Right ventricle myocardium inferior (tissue), 1 donor: Measurements from ENCODE around the gene STAG2. TPM values are rescaled to one million over a fixed set of nuclear protein-coding genes. Genes with fewer than 3 reads are reported as not detected.

Experiments
- ATAC-seq: fragments of 200-7000 bp; cut with Tn5 transposase; one replicate; pipeline ENCODE4 v1.9.1; 2020; ENCODE audit warnings: mild to moderate bottlenecking, moderate library complexity
- DNase-seq: peaks from one replicate; pipeline ENCODE4 v3.0.0; 2021; ENCODE audit errors: missing footprints
- intact Hi-C: fragments of 100-400 bp; cut with DNase I; formaldehyde crosslinking; loops from one replicate; pipeline ENCODE4 v1.11.0; 2022
- total RNA-seq: library from RNA; stranded (reverse); fragmentation: NEBNext Ultra II Directional; extraction: Animal tissue kit (Norgen Biotek cat#: 25700); gene quantifications from one replicate; pipeline ENCODE4 v1.2.1, GENCODE V29; 2021
- donor health status: DM: no; HTN: yes; CAD: no; lungs with severe emphysema.

Gene STAG2
- total RNA-seq, 1 donor from 2014 or later, result 32.9 TPM

DNA sequence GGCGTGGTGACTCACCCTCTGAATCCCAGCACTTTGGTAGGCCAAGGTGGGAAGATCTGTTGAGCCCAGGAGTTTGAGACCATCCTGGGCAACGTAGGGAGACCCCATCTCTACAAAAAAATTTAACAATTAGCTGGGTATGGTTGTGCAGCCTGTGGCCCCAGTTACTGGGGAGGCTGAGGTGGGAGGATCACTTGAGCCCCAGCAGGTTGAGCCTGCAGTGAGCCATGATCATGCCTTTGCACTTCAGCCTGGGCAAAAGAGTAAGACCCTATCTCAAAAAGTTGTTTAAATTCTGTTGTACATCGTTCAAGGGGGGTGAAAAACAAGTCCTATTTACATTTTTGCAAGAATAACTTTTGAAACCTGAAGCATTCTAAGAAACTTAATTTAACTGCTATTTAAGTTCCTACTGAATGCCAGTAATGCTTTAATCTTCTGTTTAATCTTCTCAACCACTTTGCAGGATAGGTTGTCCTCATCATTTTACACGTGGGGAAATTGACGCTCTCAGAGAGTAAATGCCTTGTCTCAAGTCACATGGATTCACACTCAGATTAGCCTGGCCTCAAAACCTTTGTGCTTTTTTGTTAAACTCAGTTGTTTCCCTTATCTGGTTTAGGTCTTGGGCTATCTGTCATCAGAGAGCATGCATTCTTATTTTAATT, 7.0 kb downstream of the STAG2 start:
- no peak for ATAC-seq
- intact Hi-C loops, result loop anchor here (10.0 kb wide), 1 partner anchor 46 kb away; no protein-coding TSS in a partner anchor
- DNase-seq, result no peak

DNA sequence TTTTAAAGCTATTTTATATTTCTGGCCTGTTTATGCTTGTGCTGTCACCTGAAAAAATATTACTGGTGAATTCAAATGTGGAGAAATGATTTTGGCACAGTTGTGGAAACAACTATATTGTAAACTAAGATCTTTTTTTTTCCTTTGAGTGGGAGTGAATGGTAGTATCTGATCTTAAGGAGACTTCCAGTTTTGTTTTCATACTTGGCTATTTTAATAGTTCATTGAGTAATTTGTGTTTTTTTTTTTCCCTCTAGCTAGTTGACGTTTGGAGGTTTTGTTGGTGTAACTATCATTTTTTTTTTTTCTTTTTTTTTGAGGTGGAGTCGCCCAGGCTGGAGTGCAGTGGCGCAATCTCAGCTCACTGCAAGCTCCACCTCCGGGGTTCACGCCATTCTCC, 10.5 kb downstream of the STAG2 start:
- ATAC-seq, result no peak

DNA sequence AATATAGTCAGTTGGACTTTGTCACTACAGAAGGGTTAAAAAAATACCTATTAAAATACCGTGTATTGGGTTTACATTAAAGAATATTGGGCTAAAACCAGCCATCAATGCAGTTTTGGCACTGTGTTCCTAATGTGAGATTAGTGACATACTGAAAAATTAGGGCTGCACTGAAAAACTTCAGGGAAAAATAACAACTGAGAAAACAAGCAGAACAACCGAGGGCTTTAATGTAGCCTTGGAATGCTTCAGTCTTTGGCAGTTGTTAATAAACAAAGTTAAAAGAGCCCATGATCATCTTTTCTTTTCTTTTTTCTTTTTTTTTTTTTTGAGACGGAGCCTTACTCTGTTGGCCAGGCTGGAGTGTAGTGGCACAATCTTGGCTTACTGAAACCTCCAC, 12.4 kb downstream of the STAG2 start:
- ATAC-seq, result no peak

More for the DNA sequence above, 10.5 kb downstream of the STAG2 start:
- no peak for DNase-seq
- intact Hi-C loops, result no loop called here

DNA sequence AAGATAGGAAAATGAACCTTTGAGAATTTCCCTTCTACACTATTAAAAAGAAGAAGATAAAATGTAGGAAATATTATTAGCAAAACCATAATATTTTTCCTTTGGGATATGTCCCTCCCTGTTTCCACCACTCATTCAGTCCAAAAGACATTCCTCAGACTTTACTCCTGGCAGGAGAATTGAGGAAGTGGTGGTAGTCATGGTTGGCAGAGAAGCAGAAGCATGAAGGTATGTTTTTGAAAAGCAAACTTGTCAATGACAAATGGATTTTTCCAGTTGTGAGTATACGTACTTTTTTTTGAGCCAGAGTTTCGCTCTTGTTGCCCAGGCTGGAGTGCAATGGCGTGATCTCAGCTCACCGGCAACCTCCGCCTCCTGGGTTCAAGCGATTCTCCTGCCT, 13.7 kb downstream of the STAG2 start:
- ATAC-seq, result no peak
- no peak for DNase-seq
- intact Hi-C loops, result no loop called here

More for the DNA sequence above, 12.4 kb downstream of the STAG2 start:
- intact Hi-C loops, result no loop called here
- DNase-seq, result no peak

DNA sequence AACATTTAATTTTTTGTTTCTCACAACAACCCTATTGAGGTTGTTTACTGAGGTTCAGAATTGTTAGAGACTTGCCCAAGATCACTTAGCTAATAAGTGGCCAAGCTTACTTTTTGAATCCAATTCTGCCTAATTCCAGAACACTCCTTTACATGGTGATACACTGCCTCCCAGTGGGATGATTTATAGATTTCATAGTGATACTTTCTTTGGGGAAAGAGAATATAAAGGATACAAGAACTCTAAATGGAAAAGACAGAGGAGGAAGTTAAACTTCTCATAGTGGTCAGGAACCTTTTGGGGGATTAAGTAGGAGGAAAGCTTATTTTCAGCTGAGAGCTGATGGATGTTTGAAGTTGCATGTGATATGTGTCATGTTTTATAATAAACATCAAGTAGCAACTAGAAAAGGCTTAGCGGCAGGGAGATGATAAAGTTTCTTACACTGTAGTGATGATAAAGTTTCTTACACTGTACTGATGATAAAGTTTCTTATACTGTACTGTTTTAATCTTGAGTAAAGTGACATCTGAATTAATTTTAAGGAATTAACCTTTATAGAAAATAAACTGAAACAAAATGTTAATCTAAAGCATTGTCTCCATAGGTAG, 15.3 kb downstream of the STAG2 start:
- no peak for DNase-seq
- intact Hi-C loops, result no loop called here
- ATAC-seq, result no peak

DNA sequence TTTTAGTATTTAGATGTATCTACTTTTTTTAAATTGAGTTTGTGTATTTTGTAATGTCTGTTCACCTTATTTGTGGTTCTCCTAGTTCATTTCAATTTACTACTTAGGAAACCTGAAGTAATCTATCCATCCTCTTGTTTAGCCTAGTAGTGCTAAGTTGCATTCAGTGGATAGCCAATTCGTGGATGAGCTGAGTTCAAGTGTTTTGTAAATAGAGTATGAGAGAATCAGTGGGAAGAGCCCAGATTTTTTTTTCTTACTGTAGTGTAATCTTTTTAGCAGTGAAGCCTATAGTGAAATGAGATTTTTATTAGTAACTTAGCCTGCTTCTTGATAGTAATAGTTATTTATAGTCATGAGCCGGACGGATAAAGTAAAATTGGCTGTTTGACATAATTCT, 21.7 kb downstream of the STAG2 start:
- ATAC-seq, result no peak
- intact Hi-C loops, result no loop called here
- no peak for DNase-seq

DNA sequence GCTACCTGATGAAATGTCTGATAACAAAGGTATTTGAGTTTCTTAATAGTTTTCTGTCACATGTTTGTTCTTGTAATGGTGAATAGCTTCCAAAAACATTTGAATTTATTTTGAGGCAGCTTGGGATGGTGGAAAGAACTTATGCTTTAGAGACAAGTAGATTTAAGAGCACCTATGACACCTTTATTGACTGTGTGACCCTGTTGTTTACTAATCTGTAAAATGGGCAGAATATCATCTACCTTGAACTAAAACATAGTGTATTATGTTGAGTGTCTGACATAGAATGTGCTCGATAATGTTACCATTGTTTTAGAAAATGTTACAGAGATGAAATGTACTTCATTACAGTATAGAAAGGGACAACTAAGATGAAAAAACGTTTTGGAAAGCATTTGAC, 24.9 kb downstream of the STAG2 start:
- intact Hi-C loops, result no loop called here
- no peak for DNase-seq
- no peak for ATAC-seq

DNA sequence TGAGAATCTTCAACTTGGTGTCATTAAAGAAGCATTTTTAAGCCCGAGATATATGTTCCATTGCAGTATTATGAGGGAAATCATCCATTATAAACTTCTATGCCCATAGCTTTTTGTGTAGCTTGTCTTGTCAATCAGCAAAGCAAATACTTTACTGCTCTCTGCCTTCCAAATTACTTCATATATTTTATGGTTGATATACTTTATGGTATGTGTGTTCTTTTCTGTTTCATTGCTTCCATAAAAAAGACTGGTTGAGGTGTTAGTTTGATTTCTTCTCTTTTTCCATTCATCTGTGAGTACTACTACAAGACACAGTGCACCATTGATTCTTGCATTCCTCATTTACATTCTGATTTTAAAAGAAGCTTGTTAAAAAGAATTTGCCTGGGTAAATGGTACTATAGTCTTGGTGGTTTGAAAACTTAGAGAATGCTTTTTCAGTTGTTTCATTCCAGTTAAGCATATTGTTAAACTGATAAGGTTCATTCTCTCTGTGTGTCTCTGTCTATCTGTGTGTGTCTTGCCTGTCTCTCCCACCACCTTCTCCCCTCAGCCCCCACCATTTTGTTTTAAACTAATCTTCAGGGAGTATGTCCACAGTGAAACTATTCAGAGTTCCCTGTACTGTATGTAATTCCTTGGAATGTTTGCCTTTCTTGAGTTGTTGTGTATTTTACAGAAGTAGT, 27.1 kb downstream of the STAG2 start:
- DNase-seq (no peak), ATAC-seq (no peak)
- intact Hi-C loops, result no loop called here

DNA sequence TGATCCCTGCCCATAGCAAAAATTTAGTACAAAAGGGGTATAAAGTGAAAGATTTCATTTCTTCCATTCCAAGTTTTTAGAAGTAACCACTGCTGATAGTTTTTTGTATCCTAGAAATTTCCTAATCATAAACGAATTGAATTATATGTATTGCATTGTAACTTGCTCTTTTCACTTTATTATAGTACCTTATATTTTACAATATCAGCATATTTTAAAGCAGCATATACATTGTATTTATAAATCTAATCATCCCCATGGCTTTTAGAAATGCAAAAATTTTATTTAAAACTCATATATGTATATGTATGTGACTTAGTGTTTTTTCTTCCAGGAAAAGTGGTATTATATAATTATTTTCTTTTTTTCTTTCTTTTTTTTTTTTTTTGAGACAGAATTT, 27.7 kb downstream of the STAG2 start:
- ATAC-seq (no peak), DNase-seq (no peak)
- intact Hi-C loops, result no loop called here

DNA sequence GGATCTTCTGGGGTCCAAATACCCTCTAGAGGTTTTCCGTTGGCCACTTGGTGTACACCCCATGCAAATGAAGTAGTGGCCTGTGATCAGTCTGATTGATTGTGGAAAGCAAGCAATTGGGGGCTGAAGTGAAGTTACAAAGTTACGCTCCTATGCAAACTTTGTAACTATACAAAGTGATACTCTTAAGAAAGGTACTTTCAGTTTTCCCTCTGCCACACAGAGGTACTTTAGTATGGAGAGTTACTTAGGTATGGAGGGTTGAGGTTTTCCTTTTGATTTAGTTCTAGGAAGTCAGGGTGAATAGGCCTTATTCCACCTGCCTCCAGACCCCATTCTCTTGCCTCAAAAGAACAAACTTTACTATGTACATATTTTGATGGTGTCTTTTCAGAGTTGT, 28.7 kb downstream of the STAG2 start:
- DNase-seq, result no peak
- intact Hi-C loops, result no loop called here
- ATAC-seq, result no peak

DNA sequence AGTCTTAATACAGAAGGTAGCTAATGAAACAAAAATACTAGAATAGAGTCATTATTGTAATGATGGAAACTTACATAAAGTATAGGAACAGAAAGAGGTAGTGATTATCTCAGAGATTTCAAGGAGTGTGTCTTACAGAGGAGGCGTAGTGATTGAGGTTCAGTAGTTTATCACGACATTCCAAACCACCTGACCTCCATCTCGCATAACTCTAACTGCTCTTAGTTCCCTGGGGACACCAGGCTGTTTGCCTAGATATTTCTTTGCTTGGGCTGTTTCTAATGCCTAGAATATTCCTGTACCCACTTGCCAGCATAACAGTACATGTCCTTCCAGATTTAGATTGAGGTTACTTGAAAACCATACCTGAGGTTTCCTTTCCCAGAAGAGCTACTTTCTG, 29.1 kb downstream of the STAG2 start:
- ATAC-seq (no peak), DNase-seq (no peak)
- intact Hi-C loops, result no loop called here

DNA sequence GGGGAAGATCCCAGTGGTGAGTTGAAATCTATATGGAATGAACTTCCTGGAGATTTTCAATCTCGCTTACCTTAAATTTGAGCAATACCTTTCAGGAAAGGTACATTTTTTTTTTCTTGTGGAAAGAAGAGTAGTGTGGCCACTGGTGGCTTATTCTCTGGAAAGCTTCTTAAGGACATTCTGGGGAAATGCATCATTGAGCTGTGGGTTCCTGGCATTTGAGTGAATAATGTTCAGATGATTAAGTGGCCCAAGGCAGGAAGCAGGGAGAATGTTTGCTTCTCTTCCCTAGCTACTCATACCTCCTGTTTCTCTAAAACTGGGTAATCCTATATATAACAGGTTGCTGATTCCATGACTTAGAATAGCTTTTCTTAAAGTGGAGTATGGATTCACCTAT, 31.8 kb downstream of the STAG2 start:
- intact Hi-C loops, result no loop called here
- no peak for DNase-seq
- no peak for ATAC-seq

DNA sequence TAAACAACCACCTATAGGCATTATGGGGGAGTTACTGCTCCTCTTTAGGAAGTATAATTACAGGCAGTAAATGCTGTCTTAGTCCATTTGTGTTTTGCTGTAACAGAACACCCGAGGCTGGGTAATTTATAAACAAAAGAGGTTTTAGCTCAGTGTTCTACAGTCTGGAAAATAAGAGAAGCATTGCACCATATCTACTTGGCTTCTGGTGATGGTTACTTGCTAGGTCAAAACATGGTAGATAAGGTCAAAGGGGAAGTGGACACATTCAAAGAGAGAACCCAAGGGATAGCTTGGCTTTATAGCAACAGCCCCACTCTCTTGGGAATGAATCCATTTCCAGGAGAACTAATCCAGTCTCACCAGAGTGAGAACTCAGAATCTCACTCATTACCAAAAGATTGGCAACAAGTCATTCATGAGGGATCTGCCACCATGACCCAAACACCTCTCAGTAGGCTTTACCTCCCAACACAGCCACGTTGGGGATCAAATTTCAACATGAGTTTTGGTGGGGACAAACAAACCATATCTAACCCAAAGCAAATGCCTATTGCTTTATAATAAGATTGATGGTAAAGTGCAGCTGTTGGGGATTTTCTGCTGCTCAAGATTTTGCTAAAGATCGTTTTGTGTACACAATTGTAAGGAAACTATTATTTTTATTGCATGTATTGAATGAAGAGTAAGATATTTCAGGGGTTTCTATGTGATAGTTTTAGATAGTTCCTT, 32.6 kb downstream of the STAG2 start:
- ATAC-seq (no peak), DNase-seq (no peak)
- intact Hi-C loops, result no loop called here

DNA sequence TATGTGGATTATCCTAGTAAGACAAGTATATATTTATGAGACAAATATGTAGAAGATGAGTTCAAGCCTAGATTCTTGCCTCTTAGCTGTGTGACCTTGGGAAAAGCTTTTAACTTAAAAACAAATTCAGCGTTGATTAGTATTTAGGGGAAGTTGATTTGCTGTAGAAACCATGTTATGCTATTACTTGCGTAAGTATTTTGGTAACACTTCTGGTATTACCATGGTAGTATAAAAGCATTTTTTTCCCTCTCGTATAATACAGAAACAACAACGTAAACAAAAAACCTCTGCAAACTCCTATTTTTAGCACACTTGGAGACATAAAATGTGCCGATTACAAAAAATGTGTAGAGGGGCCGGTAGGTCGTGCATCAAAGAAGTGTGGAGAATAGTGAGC, 33.2 kb downstream of the STAG2 start:
- intact Hi-C loops, result no loop called here
- no peak for ATAC-seq
- no peak for DNase-seq

DNA sequence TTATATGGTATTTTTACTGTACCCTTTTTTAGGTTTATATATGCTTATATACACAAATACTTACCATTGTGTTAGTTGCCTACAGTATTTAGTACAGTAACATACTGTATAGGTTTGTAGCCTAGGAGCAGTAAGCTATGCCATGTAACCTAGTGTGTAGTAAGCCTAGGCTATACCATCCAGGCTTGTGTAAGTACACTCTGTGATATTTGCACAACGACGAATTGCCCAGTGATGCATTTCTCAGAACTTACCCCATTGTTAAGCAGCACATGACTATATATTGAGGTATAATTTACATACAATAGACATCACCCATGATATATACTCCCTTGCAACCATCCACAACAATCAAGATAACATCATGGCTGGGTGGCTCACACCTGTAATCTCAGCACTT, 40.1 kb downstream of the STAG2 start:
- intact Hi-C loops, result no loop called here
- DNase-seq (no peak), ATAC-seq (no peak)

DNA sequence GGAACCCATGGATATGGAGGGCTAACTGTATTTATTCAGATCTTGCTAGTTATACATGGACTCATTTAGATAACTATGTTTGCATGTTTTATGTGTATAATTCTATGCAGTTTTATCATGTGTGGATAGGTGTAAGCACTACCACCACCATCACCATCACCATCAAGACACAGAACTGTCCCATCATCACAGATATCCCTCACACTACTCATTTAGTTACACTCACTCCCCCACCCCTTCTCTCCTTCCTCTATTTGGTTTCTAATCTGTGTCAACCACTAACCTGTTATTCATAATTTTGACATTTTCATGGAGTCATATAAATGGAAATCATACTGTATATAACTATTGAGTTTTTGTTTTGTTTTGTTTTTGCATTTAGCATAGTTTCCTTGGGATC, 43.7 kb downstream of the STAG2 start:
- ATAC-seq (no peak), DNase-seq (no peak)
- intact Hi-C loops, result no loop called here

DNA sequence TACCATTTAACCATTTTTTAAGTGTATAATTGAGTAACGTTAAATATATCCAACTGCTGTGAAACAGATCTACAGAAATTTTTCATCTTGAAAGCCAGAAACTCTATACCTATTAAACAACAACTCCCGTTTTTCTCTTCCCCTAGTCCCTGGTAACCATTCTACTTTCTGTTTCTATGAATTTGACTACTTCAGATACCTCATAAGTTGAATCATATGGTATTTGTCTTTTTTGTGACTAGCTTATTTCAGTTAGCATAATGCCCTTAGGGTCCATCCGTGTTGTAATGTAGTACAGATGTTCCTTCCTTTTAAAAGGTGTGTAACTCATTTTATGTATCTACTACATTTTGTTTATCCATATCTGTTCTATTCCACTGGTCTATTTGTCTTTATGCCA, 48.7 kb downstream of the STAG2 start:
- no peak for ATAC-seq
- intact Hi-C loops, result loop anchor here (10.0 kb wide), 1 partner anchor 45 kb away; the partner anchor contains the start of gene STAG2
- no peak for DNase-seq

DNA sequence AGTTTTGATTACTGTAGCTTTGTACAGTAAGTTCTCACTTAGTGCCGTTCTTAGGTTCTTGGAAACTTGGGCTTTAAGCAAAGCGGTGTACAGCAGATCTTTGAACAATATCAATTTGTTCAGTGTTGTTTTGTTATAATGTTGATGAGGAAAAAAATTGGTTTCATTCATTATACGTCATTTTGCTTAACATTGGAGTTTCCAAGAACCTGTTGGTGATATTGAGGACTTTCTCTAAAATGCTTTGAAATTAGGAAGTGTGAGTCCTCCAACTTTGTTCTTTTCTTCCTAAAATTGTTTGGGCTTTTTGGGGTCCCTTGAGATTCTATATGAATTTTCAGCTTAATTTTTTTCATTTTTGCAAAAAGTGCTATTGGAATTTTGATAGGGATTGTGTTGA, 49.1 kb downstream of the STAG2 start:
- DNase-seq (no peak), ATAC-seq (no peak)
- intact Hi-C loops, result loop anchor here (10.0 kb wide), 1 partner anchor 46 kb away; the partner anchor contains the start of gene STAG2

DNA sequence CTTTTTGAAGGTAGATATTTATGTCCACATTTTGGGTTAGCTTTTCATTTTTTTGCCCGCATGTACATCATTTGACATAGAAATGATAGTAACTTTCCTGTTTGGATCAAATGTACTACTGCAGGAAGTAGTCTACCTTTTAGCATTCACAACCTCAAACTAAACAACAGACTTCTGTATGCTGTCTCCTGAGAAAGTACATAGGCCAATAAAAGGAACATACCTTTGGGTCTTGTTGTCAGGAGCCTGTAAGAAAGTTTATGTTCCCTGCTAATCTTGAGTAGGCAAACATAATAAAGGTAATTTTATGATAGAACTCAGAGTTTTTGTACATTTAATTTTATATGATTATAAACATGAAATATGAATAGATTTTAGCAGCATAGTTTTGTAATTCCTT, 54.2 kb downstream of the STAG2 start:
- DNase-seq (no peak), ATAC-seq (no peak)
- intact Hi-C loops, result loop anchor here (10.0 kb wide), 1 partner anchor 51 kb away; the partner anchor contains the start of gene STAG2
